ENCODE results near the gene PCBD1.

GRCh38 chr10:70884741-70885140 is 3.6 kb downstream of the PCBD1 start:
- no peak for TF ChIP-seq CTCF (IDR thresholded peaks at IDR 0.05)
- TF ChIP-seq POLR2A (IDR thresholded peaks at IDR 0.05), result no peak

Measured in lower leg skin (tissue), 3 donors.